22Rv1 (cell line): ENCODE measurements around the gene GABRG3.

Experiments
- CTCF ChIP-seq: fragments of 450-650 bp; IDR thresholded peaks from 2 replicates; pipeline ENCODE4 v1.5.1; 2017; ENCODE audit warnings: mild to moderate bottlenecking
- ZFX ChIP-seq: fragments of 450-650 bp; IDR thresholded peaks from 2 replicates; pipeline ENCODE4 v1.6.1; 2017; ENCODE audit warnings: antibody characterized with exemption, borderline replicate concordance

- TF ChIP-seq CTCF (no peak), ZFX (no peak)
Measured at GRCh38 chr15:27133249-27133648, 162.3 kb downstream of the GABRG3 start.
